ENCODE data around the gene MYH10.

Gene MYH10

GRCh38 chr17:8469964-8470363 lies 160.6 kb downstream of the MYH10 start:
- no peak for DNase-seq

DNA sequence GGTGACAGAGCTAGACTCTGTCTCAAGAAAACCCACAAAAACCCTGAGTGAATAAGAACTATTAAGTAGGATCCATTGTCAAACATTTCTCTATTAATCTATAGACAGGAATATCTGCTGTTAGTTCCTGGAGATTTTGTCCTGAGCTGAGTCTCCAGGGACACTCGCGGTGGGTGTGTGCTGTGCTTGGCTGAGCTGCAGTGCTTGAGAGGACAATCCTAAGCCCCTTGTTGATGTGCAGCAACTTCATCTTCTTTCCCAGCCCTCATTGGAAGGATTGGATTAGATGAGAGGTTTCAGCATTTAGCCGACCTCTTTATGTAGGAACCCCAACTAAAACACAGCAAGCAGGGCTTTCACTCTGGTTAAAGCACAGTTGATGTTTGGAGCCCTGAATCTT lies 161.5 kb downstream of the MYH10 start:
- no peak for DNase-seq

- no peak for DNase-seq
These were observed 162.4 kb downstream of the MYH10 start for GRCh38 chr17:8468127-8468526.

- no peak for DNase-seq
These were observed 163.0 kb downstream of the MYH10 start for GRCh38 chr17:8467527-8467926.

- DNase-seq, result no peak
These were observed 163.7 kb downstream of the MYH10 start for GRCh38 chr17:8466873-8467272.

- DNase-seq, result no peak
These were observed 164.1 kb downstream of the MYH10 start for GRCh38 chr17:8466456-8466855.

- DNase-seq, result no peak
These were observed 164.8 kb downstream of the MYH10 start for GRCh38 chr17:8465759-8466158.

GRCh38 chr17:8465356-8465755 lies 165.2 kb downstream of the MYH10 start:
- DNase-seq, result no peak

GRCh38 chr17:8464941-8465340 lies 165.6 kb downstream of the MYH10 start:
- no peak for DNase-seq

DNA sequence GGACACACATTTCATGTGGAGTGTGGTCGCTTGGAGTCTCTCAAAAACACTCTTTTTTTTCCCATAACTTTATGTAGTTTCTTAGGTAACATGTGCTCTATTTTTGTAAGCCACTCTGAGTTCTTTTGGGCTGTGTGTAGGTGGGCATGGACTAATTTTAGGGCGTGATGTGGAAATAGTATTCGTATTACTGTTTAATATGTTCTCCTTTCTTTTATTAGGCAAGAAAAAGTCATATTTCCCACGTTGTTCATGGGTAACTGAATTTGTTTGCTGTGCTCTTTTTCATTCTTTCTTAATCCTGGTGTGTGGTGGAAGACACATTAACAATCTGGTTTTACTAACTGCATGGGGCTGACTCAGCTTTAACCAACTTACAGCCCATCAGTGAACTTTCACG lies 167.4 kb downstream of the MYH10 start:
- DNase-seq, result no peak

DNA sequence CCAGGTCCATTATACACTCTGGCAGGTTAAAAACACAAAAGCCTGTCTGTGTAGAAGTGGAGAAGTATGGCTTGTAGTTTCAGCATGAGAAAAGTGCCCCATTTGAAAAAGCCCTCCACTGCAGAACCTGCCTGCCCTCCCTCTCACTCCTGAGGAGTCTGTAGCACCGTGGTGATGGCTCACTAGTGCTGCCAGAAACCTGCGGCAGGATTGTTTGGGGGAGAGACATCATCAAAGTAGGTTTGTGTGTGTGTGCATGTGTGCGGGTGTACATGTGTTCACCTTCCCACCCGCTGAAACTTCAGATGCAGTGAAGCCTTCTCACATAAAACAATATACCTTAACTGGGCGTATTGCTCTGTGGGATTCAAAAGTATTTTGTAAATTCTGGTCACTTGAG lies 168.0 kb downstream of the MYH10 start:
- DNase-seq, result no peak

DNA sequence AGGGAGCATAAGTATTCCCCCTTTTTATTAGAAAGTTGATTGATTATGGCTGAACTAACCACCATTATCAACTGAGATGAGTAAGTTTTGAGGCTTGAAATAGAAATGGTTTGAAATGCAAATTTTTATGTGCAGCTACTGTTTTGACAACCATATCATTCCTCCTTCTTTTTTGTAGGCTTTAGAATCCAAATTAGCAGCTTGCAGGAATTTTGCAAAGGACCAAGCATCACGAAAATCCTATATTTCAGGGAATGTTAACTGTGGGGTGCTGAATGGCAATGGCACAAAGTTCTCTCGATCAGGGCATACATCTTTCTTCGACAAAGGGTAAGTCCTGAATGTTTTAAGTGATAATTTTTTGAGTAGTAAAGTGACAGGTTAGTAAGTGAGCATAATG lies 170.7 kb downstream of the MYH10 start:
- no peak for DNase-seq

GRCh38 chr17:8459107-8459506 lies 171.4 kb downstream of the MYH10 start:
- no peak for DNase-seq

- DNase-seq, result no peak
These were observed 172.4 kb downstream of the MYH10 start for GRCh38 chr17:8458128-8458527.

GRCh38 chr17:8455665-8456209 lies 174.8 kb downstream of the MYH10 start:
- no peak for DNase-seq

DNA sequence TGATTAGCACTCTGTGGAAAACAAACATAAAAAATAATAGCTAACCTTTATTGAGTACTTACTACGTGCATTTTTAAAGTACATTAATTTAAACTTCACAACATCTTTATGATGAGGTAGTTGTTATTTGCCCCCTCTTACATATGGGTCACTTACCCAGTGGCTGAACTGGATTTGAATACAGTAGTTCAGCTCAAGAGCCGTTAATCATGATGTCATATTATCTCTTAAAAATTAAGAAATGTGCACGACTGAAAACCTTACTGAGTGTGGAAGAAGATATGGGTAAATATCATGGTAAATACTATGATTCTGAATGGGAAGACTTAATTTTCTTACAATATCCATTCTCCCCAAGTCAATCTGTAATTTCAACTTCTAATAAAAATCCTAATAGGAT lies 177.2 kb downstream of the MYH10 start:
- DNase-seq, result no peak

- no peak for DNase-seq
These were observed 178.5 kb downstream of the MYH10 start for GRCh38 chr17:8451933-8452614.

DNA sequence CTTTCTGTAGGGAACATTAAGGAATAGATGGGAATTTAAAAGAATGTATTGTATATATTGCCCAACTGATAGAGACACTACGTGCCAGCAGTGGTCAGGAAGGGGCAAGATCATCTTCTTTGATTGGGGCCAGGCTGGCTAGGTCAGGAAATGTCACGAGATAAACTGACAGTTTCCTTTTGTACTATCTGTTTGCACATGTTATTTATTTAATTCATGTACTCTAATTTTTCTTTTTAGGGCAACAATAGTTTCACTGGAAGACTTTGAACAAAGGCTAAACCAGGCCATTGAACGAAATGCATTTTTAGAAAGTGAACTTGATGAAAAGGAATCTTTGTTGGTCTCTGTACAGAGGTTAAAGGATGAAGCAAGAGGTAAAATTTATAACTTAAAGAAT lies 182.2 kb downstream of the MYH10 start:
- no peak for DNase-seq

GRCh38 chr17:8447799-8448198 lies 182.7 kb downstream of the MYH10 start:
- no peak for DNase-seq

- DNase-seq, result no peak
These were observed 185.0 kb downstream of the MYH10 start for GRCh38 chr17:8445536-8445935.

DNA sequence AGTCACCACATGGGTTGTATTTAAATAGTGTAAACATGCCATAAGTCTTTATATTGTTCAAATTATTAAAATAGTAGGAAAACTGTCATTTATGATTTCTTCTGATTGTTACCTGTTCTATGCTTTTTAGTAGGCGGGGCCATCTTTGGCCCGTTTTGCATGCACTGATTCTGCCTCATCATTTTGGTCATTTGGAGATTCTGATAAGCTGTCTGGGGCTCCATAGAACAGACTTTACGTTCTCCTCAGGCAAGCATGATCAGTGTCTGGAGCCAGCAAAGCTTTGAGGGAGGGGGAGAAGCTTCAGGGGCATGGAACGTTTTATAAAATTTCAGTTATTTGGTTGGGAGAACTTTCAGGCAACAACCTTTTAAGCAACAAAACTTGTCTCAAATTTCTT lies 186.0 kb downstream of the MYH10 start:
- DNase-seq, result no peak

GRCh38 chr17:8443756-8444155 lies 186.8 kb downstream of the MYH10 start:
- DNase-seq, result no peak

- DNase-seq, result no peak
These were observed 188.2 kb downstream of the MYH10 start for GRCh38 chr17:8442310-8442709.

DNA sequence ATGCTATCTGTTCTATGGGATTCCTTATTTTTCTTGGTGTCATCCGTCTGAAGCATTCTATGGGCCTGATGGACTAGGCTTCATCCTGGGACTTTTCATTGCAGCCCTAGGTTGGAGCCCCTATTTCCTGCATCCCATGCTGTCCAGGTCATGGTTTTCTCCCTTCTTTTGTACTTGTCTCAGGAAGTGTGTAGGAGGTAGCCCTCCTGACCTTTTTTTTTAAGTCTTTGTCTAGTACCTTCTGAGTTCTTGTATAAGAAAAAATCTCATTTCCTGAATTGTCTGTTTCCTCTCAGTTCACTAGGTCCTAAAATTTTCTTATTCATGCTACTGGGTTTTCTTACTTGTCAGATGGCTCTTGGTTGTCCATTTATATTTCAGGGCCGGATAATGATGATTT lies 188.8 kb downstream of the MYH10 start:
- no peak for DNase-seq

- no peak for DNase-seq
These were observed 190.8 kb downstream of the MYH10 start for GRCh38 chr17:8439681-8440080.
